Stimulated activated CD8-positive, alpha-beta memory T cell treated with anti-CD3 and anti-CD28 coated beads, Interleukin-7, amount 100 ng/mL, for 48 hours (primary cell): ENCODE measurements around the gene ZNF891.

Experiments
- DNase-seq, 2 donors: peaks; one replicate each; pipeline ENCODE4 v3.0.0-alpha.2; 2020; ENCODE audit warnings: low read depth in 1 of 2; ENCODE audit errors: extremely low read depth in 1 of 2

Gene ZNF891

DNA sequence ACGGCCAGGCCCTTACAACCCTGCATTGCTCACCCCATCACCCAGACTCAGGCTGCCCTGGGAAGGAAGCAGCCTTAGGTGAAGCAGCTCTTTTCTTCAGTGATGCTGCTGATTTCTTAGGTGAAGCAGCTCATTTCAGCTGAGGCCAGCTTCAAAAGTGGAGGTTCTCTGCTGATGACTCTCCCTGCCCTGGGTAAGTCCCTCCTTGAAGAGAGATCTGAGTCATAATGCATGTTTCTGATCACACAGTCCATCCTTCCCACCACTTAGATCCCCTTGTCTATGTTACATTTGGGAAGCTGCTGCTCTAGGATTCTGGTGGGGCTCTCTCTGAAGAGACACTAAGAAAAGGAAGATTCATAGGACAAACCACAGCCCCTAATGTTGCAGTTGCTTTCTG lies 66.5 kb downstream of the ZNF891 start:
- no peak for DNase-seq

DNA sequence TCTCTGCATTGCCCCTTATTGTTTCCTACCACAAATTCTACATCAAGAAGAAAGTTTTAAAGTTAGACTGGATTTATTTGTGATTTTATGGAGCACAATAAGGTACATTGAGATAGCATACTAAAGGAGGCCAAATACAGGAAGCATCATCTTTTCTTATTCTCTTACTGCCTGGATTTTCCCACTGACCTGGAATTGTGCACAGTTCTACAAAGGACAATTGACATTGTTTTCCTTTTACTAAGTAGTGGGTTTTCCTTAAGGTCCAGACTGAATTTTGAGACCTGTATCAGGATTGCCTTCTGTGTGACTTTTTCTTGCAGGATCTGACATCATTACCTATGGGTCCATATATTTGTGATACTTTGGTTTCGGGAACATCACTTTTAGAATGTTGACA lies 68.1 kb downstream of the ZNF891 start:
- no peak for DNase-seq

DNA sequence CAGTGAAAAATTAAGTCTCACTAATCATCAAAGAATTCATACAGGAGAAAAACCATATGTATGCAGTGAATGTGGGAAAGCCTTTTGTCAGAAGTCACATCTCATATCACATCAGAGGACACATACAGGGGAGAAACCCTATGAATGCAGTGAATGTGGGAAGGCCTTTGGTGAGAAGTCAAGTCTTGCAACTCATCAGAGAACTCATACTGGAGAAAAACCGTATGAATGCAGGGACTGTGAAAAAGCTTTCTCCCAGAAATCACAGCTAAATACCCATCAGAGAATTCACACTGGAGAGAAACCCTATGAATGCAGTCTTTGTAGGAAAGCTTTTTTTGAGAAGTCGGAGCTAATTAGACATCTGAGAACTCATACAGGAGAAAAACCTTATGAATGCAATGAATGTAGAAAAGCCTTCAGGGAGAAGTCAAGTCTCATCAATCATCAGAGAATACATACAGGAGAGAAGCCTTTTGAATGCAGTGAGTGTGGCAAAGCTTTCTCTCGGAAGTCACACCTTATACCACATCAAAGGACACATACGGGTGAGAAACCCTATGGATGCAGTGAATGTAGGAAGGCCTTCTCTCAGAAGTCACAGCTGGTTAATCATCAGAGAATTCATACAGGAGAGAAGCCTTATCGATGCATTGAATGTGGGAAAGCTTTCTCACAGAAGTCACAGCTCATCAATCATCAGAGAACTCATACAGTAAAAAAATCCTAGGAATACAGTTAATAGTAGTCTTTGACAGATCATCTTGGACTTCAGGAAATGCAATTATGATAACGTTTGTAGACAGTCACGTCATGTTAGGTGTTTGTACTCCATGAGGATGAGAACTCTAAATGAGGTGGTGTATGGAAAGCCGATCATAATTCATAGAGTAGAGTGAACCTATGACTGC lies 71.6 kb downstream of the ZNF891 start:
- DNase-seq: no peak

DNA sequence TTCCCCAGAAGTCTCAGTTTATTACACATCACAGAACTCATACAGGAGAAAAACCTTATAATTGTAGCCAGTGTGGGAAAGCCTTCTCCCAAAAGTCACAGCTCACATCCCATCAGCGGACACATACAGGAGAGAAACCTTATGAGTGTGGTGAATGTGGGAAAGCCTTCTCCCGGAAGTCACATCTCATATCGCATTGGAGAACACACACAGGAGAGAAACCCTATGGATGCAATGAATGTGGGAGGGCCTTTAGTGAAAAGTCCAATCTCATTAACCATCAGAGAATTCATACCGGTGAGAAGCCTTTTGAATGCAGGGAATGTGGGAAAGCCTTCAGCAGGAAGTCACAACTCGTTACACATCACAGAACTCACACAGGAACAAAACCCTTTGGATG lies 72.6 kb downstream of the ZNF891 start:
- no peak for DNase-seq
